OCI-LY1 (cell line): ENCODE data around the gene PTPRR.

Source experiments
- CTCF ChIP-seq: fragments of 200-600 bp; sonication (generic), shearing (Covaris generic); IDR thresholded peaks from 2 replicates; pipeline ENCODE4 v1.5.1; 2017; ENCODE audit warnings: mild to moderate bottlenecking, antibody characterized with exemption, low read length, moderate library complexity, mixed read lengths
- EZH2 ChIP-seq: fragments of 200-600 bp; sonication (generic), shearing (Covaris generic); IDR thresholded peaks from 2 replicates; pipeline ENCODE4 v1.8.0; 2017; ENCODE audit warnings: borderline replicate concordance, mixed run types, mild to moderate bottlenecking, antibody characterized with exemption, low read length, moderate library complexity, mixed read lengths

GRCh38 chr12:70771581-70771980 is 149.0 kb downstream of the PTPRR start:
- TF ChIP-seq EZH2 (no peak), CTCF (no peak)
